H1 (cell line): ENCODE data around the gene USP20.

Experiments used
- CREB1 ChIP-seq: IDR thresholded peaks from 2 replicates; pipeline ENCODE4 v1.6.1; 2012; ENCODE audit warnings: inconsistent platforms
- MAX ChIP-seq: IDR thresholded peaks from 2 replicates; pipeline ENCODE4 v1.6.1; 2012; ENCODE audit warnings: inconsistent platforms
- POLR2AphosphoS5 ChIP-seq: IDR thresholded peaks from 2 replicates; pipeline ENCODE4 v1.6.1; 2011; ENCODE audit warnings: low read depth, low read length
- SP1 ChIP-seq: IDR thresholded peaks from 2 replicates; pipeline ENCODE4 v1.6.1; 2011; ENCODE audit warnings: low read depth, low read length

- TF ChIP-seq SP1 (no peak), POLR2AphosphoS5 (no peak), MAX (no peak), CREB1 (no peak)
Observed at GRCh38 chr9:129852579-129852978, 17.3 kb downstream of the USP20 start.
